Stimulated activated CD4-positive, alpha-beta T cell treated with anti-CD3 and anti-CD28 coated beads, Interleukin-15, amount 100 ng/mL, for 48 hours (primary cell): ENCODE measurements around the gene C2CD2.
"Not testable (repeated sequence)": the region's sequence is repeated elsewhere in the genome, so short reads cannot be mapped to it uniquely, and the experiment has no call there.

Source experiments
- DNase-seq, 2 donors: peaks; one replicate each; pipeline ENCODE4 v3.0.0-alpha.2; 2020; ENCODE audit warnings: low read depth in 2 of 2

The C2CD2 gene

GRCh38 chr21:41958886-41959563, 5.2 kb upstream of the C2CD2 start:
- DNase-seq: no peak

GRCh38 chr21:41957991-41958766, 4.4 kb upstream of the C2CD2 start:
- DNase-seq: no peak

DNA sequence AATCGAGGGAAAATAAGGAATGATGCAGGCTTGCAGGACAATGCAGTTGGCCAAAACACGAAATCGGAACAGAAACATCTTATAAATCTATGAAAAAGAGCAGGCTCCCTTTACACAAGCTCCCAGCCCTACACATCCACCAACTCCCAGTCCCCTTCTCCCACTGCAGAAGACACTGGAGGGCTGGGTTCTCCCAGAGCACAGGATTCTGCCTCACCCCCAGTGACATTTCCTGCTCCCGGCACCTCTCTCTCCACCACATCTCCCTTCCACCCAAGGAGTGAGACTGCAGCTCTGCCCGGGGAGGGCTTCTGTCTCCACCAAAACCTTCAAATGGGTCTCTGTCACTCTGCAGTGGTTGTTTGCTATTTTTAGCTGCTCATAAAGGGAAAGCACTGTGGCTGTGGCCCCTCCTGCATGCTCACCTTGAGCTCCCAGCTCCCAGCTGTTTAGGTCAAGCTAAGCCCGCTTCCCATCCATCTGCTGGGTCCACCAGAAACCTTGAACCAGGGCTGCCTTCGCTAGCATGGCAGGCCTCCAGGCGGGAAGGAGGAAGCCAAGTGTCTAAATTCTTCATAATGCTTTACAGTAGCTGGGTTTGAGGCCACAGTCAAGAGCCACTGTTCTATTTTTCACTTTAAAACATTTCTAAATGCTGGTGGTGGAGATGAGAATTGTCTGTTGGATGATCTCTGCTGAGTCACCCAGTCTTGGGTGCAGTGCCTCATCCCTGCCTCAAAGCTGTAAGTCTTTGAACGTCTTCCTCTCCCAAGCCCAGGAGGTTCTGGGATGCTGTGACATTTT, 3.3 kb upstream of the C2CD2 start:
- no peak for DNase-seq

GRCh38 chr21:41955516-41955915, 1.7 kb upstream of the C2CD2 start:
- no peak for DNase-seq

DNA sequence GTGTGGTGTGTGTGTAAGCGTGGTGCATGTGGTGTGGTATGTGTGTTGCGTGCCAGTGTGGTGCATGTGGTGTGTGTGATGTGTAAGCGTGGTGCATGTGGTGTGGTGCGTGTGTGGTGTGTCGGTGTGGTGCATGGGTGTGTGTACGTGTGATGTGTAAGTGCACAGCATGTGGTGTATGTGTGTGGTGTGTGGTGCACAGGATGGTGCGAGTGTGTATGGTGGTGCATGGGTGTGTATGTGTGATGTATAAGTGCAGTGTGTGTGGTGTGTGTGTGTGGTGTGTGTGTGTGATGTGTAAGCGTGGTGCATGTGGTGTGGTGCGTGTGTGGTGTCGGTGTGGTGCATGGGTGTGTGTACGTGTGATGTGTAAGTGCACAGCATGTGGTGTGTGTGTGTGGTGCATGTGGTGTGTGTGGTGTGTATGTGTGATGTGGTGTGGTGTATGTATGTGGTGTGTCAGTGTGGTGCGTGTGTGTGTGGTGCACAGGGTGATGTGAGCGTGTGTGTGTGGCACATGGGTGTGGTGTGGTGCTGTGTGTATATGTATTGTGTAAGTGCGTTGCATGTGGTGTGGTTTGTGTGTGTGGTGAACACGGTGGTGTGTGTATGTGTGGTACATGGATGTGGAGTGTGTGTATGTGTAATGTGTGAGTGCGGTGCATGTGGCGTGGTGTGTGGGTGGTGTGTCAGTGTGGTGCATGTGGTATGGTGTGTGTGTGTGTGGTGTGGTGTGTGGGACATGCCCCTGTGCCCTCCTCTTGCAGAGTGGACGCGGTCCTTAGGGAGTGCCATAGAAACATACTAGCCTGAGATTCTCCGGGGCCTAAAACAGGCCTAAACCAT, 1.1 kb upstream of the C2CD2 start:
- DNase-seq: no peak

GRCh38 chr21:41953249-41953830, 478 bp downstream of the C2CD2 start:
- no peak for DNase-seq

DNA sequence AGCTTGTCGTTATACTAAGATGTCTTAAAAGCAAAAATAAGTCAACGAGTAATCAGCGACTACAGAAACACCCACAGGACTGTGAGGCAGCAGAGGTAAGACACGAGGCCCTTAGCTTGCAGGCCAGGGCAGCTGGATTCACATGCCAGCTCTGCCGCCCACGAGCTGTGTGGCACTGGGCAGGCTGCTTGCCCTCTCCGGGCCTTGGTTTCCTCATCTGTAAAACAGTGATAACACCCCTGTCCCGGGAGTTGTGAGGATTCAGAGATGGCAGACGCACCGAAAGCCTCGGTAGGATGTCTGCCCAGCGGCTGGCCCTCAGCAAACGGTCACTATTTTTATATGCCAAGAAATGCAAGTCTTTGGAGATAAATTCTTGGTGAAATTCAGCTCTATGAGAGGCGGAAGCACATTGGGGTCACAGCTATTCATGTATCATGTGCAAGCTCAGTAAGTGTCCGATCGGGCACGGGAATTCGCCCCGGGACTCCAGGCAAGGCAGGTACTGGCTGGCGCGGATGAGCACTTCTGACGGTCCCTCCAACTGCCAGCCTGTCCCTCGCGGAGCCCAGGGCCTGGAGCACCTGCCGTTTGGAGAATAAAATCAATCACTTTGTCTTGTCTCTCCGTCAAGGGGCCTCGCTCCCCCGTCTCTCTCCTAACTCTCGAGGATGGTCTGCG, 1.1 kb downstream of the C2CD2 start:
- DNase-seq: no peak

DNA sequence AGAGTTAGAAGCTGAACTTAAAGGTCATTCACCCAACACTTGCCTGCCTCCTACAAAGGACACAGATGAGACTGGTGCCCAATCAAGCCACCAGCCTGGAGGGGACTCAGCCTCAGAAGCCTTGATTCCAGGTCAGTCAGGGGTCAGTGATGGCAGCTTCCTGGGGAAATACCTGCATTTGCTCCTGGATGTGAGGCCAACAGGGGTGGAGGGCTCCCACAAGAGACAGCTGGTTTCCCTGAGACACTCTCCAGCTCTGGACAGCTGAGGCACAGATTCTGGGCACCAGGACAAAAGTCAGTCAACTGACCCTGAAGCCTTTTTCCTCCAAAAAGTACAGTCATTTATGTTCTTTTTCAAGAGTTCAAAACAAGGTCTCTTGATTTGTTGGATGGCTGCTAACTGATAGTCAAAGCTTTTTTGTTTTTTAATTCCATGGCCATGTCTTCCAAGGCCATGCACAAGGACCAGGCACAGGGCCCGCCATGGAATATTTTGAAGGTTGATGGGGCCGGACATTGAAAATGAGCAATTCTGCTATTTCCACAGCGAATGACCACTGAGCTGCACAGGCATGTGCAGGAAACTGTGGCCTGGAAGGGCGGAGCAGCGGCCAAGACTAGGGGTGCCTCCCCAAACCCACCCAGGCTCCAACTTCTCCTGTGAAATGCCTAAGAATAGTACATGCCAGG, 1.8 kb downstream of the C2CD2 start:
- no peak for DNase-seq

DNA sequence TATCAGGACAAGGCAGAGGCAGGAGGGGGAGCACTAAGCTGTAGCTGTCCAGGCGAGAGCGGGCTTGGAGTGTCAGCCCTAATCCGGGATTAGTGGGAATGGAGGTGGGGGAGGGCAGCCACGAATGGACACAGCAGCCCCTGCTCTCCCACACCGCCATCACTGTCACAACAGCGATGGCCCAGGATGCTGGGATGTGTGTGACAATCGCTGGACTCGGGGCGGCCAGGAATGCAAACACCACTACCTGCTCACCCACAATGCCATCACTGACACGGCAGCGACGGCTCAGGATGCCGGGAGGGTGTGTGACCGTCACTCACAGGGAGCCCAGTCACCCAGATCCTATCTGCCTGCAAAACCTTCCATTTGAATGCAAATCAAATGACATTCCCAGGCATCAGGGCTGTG, 2.9 kb downstream of the C2CD2 start:
- no peak for DNase-seq

- DNase-seq: not testable (repeated sequence)
Observed at GRCh38 chr21:41949631-41950030, 4.2 kb downstream of the C2CD2 start.

DNA sequence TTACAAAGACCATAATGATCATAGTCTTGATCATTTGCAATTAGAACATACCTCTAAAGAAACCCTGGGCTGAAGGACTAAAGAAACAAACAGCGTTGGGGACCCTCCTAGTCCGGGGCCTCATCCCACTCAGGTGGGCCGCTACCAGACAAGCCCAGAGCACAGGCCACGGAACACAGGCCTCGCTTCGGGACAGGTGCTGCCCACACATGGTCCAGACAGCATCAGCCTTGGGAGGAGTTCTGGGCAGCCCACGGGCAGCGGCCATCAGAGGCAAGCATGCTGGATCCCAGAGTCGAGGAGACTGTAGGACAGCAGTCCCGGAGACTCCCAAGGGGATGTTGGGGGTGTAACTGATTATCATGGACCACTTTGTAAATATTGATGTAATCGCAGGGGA, 4.9 kb downstream of the C2CD2 start:
- DNase-seq: no peak

DNA sequence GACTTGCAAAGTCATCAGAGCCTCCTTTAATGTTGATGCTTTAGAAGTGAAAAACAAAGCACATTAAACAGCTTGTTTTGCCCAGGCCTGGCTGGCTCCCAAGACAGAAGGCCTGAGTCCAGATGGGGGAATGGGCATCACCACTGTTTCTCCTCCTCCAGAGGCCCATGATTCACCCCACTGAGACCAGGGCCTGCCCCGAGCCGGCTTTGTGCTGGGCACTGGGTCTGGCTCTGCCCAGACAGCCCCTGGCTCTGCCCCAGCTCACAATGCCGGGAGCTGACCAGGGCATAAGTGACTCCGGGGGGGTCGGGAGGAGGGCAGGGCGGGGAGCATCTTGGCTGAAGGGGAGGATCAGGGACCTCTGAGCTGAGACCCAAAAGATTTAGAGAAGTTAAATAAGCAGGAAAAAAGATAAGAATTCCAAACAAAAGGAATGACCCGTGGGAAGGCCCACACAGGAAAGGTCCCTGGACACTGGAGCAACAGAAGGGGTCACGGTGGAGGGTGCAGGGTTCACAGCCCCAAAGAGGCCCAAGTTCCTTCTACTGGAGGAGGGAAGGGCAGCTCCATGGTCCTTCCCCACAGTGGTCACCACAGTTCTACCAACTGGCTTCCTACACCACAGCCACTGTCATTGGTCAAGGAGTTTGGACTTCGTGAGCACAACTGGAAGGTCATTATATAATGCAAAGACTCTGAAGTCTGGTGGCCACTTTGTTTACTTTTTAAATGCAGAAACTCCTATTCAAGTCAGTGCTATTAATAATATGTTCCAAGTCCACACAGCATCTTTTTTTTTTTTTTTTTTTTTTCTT, 5.5 kb downstream of the C2CD2 start:
- no peak for DNase-seq

GRCh38 chr21:41945982-41946381, 7.8 kb downstream of the C2CD2 start:
- DNase-seq: no peak

- DNase-seq: no peak
Observed at GRCh38 chr21:41943851-41944250, 10.0 kb downstream of the C2CD2 start.

GRCh38 chr21:41942457-41942856, 11.4 kb downstream of the C2CD2 start:
- DNase-seq: no peak

DNA sequence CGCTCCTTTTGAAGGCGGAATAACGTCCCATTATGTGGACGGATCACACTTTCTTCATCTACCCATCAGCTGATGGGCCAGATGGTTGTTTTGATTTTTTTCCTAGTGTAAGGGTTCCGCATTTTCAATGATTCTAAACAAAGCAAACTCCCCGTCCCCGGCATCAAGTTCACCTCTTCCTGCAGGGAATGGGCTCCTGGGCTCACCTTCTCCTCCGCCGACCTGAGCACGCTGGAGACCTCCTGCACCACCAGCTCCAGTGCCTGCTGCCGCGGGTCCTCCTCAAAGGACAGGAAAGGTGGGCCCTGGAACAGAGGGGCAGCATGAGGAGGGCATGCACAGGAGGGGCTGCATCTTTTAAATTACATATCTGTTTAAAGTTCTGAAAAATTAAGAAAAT, 11.9 kb downstream of the C2CD2 start:
- DNase-seq: no peak

- no peak for DNase-seq
Observed at GRCh38 chr21:41940431-41940830, 13.4 kb downstream of the C2CD2 start.

GRCh38 chr21:41939391-41939790, 14.4 kb downstream of the C2CD2 start:
- DNase-seq: no peak
